ACC112 (cell line): ENCODE results near the gene LYST.

ENCODE experiments used
- H2AFZ ChIP-seq: fragments of 200-600 bp; sonication (generic); one replicate; pipeline ENCODE4 v1.6.0; 2017; ENCODE audit warnings: antibody characterized with exemption, low read length; ENCODE audit not compliant: unreplicated experiment
- H3K27ac ChIP-seq: fragments of 200-600 bp; sonication (generic); 2 replicates; pipeline ENCODE4 v1.5.1; 2014; ENCODE audit warnings: low read depth, mild to moderate bottlenecking, antibody characterized with exemption, low read length, moderate library complexity
- H3K27me3 ChIP-seq: fragments of 200-600 bp; sonication (generic); 2 replicates; pipeline ENCODE4 v1.6.1; 2014; ENCODE audit warnings: mild to moderate bottlenecking, antibody characterized with exemption, low read length, moderate library complexity, mixed read lengths; ENCODE audit not compliant: insufficient read depth
- H3K36me3 ChIP-seq: fragments of 200-600 bp; sonication (generic); 2 replicates; pipeline ENCODE4 v1.6.1; 2016; ENCODE audit warnings: mild to moderate bottlenecking, antibody characterized with exemption, low read length, moderate library complexity, mixed read lengths; ENCODE audit not compliant: insufficient read depth
- H3K4me1 ChIP-seq: fragments of 200-600 bp; sonication (generic); one replicate; pipeline ENCODE4 v1.6.1; 2016; ENCODE audit warnings: low read length, mixed read lengths; ENCODE audit not compliant: insufficient read depth, unreplicated experiment, control insufficient read depth
- H3K4me3 ChIP-seq: fragments of 200-600 bp; sonication (generic); 2 replicates; pipeline ENCODE4 v1.5.1; 2014; ENCODE audit warnings: mild to moderate bottlenecking, low read depth, low read length
- H3K79me2 ChIP-seq: fragments of 200-600 bp; sonication (generic); one replicate; pipeline ENCODE4 v1.6.0; 2016; ENCODE audit warnings: low read length; ENCODE audit not compliant: control insufficient read depth, unreplicated experiment, insufficient read depth

Gene LYST

DNA sequence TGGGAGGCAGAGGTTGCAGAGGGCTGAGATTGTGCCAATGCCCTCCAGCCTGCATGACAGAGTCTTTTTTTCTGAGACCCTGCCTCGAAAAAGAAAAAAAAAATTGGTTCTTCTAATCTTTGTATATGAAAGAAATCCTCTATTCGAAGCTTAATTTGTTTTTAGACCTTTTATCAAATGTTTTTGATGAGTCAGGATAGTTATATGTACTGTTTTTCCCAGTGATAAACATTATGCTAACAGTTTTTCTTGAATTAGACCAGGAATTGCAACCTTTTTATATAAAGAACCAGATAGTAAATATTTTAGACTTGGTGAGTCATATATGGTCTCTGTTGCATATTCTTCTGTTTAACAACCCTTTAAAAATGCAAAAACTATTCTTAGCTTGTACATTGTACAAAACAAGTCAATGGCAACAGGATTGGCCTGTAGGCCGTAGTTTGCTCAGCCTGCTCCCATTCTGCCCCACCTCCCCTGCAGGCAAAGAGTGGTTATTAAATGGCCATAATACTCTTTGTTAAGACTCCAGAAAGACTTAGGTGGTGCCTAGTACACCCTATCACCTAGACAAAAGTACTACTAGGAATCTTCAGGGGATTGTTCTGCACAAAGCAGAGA is 45.2 kb downstream of the LYST start:
- Histone ChIP-seq H3K27ac (no peak overlapping the region), H3K79me2 (no peaks in the 10 kb centered on the region), H3K4me3 (no peak overlapping the region), H2AFZ (no peak overlapping the region), H3K36me3 (no peaks in the 10 kb centered on the region), H3K27me3 (no peaks in the 10 kb centered on the region), H3K4me1 (peaks cover 8% of the 10 kb centered on the region)

DNA sequence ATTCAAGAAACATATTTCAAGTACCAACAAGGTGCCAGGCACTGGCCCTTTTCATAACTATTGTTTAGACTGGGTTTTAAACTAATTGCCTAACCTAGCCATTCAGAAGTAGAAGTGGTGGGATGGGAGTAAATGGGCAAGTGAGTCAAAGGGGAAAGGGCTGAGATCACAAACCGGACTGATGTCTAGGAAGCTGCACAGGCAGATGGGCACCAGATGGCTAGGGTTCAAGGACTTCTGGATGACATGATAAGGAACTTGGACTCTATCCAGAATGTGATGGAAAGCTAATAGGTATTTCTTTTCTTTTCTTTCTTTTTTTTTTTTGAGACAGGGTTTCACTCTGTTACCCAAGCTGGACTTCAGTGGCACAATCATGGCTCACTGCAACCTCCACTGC is 46.6 kb downstream of the LYST start:
- Histone ChIP-seq H3K27me3 (no peaks in the 10 kb centered on the region), H3K4me1 (peaks cover 8% of the 10 kb centered on the region), H2AFZ (no peak overlapping the region), H3K27ac (no peak overlapping the region), H3K4me3 (no peak overlapping the region), H3K36me3 (no peaks in the 10 kb centered on the region), H3K79me2 (no peaks in the 10 kb centered on the region)

DNA sequence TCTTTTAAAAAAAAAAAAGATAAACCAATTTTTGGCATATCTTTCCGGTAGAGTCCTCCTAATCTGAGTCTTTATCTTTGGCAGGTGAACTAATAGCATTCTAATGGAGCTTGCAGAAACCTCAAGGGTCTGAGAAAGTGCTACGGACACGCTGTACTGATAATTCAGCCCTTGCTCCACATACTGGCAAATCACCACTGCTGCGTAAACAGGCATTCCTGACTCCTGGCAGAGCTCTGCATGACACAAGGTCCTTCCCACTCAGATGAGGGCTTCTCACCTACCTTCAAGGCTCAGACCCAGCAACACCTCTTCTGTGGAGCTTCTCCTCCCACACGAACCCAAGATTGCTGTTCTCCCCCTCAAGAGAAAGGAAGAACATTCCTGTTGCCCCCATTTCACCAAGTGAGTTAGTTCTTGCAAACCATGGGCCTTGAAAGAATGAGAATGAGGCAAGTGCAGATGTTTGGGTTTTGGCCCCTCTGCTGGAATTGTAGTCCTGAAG is 48.0 kb downstream of the LYST start:
- Histone ChIP-seq H3K79me2 (no peaks in the 10 kb centered on the region), H3K36me3 (no peaks in the 10 kb centered on the region), H3K4me1 (peaks cover 8% of the 10 kb centered on the region), H3K4me3 (no peak overlapping the region), H2AFZ (no peak overlapping the region), H3K27me3 (no peaks in the 10 kb centered on the region), H3K27ac (no peak overlapping the region)

DNA sequence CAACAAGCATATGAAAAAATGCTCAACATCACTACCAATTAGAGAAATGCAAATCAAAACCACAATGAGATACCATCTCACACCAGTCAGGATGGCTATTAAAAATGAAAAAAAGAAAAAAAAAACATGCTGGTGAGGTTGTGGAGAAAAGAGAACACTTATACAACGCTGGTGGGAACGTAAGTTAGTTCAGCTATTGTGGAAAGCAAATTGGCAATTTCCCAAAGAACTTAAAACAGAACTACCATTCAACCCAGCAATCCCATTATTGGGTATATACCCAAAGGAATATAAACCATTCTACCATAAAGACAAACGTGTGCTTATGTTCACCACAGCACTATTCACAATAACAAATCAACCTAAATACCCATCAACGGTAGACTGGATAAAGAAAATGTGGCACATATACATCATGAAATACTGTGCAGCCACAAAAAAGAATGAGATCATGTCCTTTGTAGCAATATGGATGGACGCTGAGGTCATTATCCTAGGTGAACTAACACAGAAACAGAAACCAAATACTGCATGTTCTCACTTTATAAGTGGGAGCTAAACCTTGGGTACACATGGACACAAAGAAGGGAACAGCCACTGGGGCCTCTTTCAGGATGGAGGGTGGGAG is 49.5 kb downstream of the LYST start:
- no peak overlapping the region for H2AFZ ChIP-seq

DNA sequence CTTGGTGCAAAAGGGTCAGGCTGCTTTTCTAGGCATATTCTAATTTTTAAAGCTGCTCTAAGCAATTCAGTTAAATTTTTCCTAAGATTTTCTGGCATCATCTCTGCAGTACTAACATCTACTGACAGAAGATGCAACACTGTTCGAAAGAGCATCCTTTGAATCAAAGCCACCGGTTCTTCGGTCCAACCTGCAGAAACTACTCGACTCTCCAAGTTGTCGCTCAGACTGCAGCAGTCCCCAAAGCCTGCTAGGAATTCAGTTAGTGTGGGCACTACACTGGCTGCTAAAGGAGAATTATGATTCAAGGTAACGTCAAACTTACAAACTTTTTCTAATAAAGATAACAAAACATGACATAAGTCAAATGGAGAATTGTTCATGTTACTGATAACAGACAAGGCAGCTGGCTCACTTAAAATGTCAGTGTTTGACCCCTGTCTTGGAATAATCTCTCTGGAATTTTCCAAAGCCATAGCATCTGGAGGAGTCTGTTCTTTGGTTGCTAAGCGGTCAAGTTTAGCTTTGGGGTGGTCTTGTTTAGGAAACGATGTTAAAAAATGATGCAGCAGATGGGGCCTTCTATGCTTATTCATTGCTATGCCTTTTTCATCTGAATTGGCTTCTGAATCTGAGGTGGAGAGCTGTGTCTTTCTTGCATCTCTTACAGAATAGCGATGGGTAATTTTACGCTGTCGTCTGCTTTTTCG is 56.9 kb downstream of the LYST start:
- no peaks in the 10 kb centered on the region for H3K79me2 ChIP-seq
- no peak overlapping the region for H3K27ac ChIP-seq
- H2AFZ ChIP-seq = no peak overlapping the region
- H3K36me3 ChIP-seq = no peaks in the 10 kb centered on the region
- H3K27me3 ChIP-seq = no peaks in the 10 kb centered on the region
- H3K4me1 ChIP-seq = no peaks in the 10 kb centered on the region
- H3K4me3 ChIP-seq = no peak overlapping the region

More for the DNA sequence above, 49.5 kb downstream of the LYST start:
- peaks cover 8% of the 10 kb centered on the region for H3K4me1 ChIP-seq
- H3K27ac ChIP-seq = no peak overlapping the region
- H3K36me3 ChIP-seq = no peaks in the 10 kb centered on the region
- H3K79me2 ChIP-seq = no peaks in the 10 kb centered on the region
- H3K27me3 ChIP-seq = no peaks in the 10 kb centered on the region
- H3K4me3 ChIP-seq = no peak overlapping the region

DNA sequence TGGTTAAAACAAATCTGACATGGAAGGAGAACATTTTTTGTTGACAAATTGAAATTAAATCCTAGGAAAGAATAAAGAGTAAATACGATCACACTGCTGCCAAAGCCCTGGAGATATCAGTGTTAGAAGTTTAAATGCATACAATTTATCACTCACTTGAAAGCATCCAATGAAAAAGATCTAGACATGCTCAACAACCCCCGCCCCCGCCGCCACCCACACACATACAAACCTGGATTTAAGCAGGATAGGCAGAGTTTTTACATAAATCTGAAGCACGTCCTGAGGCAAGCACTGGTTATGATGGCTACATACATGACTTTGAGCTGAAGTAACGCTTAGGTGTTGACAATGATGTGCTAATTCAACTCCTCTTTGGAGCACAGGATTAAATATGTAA is 58.5 kb downstream of the LYST start:
- Histone ChIP-seq H3K79me2 (no peaks in the 10 kb centered on the region), H3K27ac (no peak overlapping the region), H3K36me3 (no peaks in the 10 kb centered on the region), H3K27me3 (no peaks in the 10 kb centered on the region), H3K4me1 (no peaks in the 10 kb centered on the region), H2AFZ (no peak overlapping the region), H3K4me3 (no peak overlapping the region)

DNA sequence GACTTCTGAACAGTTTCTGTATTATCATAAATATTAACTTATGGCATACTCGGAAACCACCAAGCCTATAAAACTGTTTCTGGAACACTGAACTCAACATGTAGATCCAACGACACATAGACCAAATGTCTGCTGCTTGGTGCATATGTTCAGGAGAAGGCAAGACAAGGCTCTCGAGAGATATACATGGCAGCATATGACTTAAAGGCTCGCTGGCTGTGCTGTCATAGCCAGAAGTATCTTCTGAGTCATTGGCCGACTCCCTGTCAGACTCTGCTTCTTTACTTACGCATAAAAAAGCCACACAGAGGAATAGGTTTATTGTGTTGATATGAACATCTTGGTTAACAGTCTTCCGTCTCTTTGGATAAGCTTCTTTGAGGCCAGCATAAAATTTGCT is 60.6 kb downstream of the LYST start:
- Histone ChIP-seq H3K79me2 (no peaks in the 10 kb centered on the region), H3K4me1 (no peaks in the 10 kb centered on the region), H3K4me3 (no peak overlapping the region), H3K27ac (no peak overlapping the region), H3K36me3 (no peaks in the 10 kb centered on the region), H2AFZ (no peak overlapping the region), H3K27me3 (no peaks in the 10 kb centered on the region)

DNA sequence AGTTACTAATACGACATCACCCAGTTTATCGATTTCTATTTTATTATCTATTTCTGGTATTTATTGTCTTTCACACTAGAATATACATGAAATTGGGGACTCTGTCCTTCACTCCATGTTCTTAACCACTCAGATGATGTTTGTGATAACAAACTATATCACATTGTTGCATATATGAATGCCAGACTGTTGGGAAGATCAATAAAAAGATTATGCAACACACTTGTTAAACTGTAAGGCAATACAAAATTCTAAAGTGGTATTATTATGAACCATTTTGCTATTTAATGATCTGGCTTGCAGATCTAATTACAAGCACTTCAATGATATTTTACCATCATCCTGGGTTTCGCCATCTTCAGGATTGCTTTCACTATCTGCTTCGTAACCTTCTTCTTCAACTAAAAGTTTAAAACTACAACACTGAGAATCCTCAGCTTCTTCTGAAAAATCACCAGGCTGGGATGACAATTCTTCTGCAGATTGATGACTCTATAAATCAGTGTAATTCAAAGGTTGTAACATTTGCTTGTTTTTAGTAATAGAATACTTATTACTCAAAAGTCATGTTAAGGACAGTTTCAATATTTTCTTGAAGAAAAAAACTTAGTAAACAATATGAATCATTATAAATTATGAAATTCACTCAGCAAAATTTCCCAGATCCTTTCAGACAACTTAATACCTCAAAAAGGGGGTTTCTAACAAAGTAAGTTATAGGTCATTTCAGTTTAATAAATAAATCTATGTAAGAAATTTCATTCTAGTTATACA is 63.9 kb downstream of the LYST start:
- no peaks in the 10 kb centered on the region for H3K36me3 ChIP-seq
- no peak overlapping the region for H2AFZ ChIP-seq
- no peaks in the 10 kb centered on the region for H3K27me3 ChIP-seq
- no peaks in the 10 kb centered on the region for H3K4me1 ChIP-seq
- H3K27ac ChIP-seq = no peak overlapping the region
- no peak overlapping the region for H3K4me3 ChIP-seq
- no peaks in the 10 kb centered on the region for H3K79me2 ChIP-seq

DNA sequence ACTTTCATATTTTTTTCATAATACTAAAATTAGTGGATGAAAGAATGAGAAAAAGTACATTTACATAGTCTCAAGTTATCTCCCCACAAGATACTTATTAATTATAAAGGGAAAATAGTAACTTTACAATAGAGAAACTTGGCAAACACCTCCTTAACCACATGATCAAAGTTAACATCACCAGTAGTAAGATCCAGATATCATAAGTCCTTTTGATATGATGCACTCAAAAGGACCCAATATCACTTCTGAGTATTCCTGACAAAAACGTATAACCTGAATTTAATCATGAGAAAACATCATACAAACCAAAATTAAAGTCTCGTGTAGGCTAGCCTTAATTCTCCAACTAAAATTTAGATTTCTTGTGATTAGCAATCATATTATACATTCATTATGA is 67.4 kb downstream of the LYST start:
- Histone ChIP-seq H3K79me2 (no peaks in the 10 kb centered on the region), H3K27me3 (no peaks in the 10 kb centered on the region), H3K4me1 (no peaks in the 10 kb centered on the region), H3K36me3 (0 out of 2 replicates have a peak, but pooled peaks cover 14% of the 10 kb centered on the region), H3K27ac (no peak overlapping the region), H3K4me3 (no peak overlapping the region), H2AFZ (no peak overlapping the region)

DNA sequence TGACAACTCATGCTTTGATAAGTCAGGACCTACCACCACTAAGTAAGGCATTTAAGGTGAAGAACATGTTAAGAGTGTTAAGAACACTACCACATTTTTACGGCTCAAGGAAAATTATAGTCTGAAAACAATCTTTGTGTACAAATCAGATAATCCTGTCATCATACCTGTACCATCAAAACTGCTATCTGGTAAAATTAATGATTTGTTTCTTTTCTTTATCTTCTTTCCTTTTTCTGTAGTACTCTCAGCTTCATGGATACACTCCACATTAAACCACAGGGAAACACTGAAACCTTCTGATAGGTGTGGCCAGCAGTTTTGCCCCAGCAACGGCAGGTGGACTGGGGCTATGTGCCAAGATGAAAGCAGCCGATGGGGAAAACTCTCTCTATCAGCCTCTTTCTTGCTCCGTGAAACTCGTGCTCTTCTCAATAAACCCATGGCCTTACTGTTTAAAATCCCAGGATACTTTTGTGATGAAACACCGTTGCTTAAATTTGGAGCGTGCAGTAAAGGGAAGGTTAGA is 75.1 kb downstream of the LYST start:
- H2AFZ ChIP-seq = no peak overlapping the region

More for the DNA sequence above, 75.1 kb downstream of the LYST start:
- no peak overlapping the region for H3K27ac ChIP-seq
- H3K79me2 ChIP-seq = no peaks in the 10 kb centered on the region
- no peak overlapping the region for H3K4me3 ChIP-seq
- 0 out of 2 replicates have a peak, but pooled peaks cover 8% of the 10 kb centered on the region for H3K36me3 ChIP-seq
- H3K27me3 ChIP-seq = no peaks in the 10 kb centered on the region
- H3K4me1 ChIP-seq = peaks cover 4% of the 10 kb centered on the region
